ENCODE results near the gene FBXL13.
"Not testable (repeated sequence)": the region's sequence is repeated elsewhere in the genome, so short reads cannot be mapped to it uniquely, and the experiment has no call there.

The FBXL13 gene

DNA sequence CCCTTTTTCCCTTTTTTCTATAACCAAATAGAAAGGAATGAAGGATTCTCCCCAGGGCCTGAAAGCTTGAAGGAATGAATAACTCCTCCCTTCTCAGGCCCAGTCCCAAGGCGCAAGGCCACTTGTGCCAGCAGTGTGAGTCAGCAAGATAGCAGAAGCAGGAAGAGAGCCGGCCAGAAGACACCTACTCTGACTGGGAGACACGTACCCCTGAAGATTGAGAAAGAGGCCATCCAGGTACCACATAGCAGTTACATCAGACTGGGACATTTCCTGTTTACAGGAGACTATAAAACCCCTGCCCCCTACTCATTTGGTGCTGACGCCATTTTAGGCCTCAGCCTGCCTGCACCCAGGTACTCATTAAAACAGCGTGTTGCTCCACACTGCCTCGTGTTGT is 96.3 kb downstream of the FBXL13 start:
- DNase-seq = no peak

DNA sequence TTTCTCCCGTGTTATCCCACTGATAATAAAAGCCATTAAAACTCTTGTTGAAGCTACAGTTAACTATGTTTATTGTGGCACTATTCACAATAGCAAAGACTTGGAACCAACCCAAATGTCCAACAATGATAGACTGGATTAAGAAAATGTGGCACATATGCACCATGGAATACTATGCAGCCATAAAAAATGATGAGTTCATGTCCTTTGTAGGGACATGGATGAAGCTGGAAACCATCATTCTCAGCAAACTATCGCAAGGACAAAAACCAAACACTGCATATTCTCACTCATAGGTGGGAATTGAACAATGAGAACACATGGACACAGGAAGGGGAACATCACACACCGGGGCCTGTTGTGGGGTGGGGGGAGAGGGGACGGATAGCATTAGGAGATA is 97.0 kb downstream of the FBXL13 start:
- not testable (repeated sequence) for DNase-seq

- DNase-seq = no peak
These were observed 98.1 kb downstream of the FBXL13 start for GRCh38 chr7:102976493-102976892.

DNA sequence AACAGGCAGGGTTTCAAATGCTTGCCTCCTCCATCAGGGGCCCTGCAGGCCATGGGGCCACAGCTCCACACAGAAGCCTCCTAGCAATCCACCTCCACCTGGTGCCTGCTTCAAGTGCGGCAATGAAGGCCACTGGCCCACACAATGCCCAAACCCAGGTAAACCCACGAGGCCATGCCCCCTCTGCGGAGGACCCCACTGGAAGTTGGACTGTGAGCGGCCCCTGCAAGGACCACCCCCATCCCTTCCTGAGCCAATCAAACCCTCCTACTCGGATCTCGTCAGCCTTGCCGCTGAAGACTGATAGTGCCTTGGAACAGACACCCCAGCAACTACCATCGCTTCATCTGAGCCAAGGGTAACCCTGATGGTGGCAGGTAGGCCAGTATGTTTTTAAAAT is 98.7 kb downstream of the FBXL13 start:
- DNase-seq = no peak

DNA sequence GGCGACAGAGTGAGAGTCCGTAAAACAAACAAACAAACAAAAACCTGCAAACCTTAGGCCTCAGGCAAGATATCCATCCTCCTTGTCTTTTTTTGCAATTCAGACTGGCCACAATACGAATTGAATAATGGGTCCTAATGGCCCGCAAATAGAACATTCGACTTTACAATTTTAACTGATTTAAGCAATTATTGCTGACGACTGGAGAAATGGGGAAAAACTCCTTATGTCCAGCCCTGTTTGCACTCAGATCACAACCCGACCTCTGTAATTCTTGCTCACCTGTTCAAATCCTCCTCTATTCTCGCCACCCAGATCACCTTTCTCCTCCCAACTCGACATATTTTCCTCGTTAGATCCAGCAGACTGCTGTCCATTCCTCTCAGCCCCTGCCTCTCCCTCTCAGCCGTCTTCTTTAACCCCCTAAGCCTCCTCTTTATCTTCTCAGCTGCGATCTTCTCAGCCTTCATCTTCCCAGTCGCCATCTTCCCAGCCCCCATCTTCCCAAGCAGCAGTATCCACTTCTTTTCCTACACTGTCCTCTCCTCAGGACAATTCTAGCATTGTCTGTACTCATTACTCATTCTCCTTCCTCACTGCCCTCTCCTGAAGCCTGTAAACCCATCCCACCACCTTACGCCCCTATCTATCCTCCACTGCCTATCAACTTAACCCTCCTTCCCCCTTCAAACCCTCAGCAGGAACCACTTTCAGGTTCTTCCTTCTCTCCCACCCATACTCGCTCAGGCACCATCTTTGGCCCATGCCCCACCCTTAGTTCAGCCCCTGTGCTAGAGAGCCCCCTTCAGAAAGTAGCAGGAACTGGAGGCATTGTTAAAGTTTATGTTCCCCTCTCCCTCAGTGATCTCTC is 100.0 kb downstream of the FBXL13 start:
- no peak for DNase-seq

- no peak for DNase-seq
These were observed 101.3 kb downstream of the FBXL13 start for GRCh38 chr7:102973096-102973802.

DNA sequence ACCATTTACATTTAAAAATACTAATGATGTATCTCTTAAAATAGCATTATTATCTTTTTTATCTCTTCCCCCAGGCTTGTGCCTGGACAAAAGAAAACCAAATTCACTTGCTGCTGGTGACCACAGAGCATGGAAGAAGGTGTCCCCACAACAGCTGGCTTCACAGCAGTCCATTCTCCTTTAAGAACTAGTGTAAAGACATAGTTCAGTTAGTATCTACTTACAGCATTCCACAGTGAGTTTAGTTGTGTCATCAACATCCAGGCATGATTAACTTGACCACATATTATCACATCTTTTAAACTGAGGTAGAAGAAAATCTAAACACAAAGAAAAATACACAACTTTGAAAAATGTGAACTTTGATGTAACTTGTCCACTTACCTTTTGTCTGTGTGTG is 106.8 kb downstream of the FBXL13 start:
- DNase-seq = no peak

DNA sequence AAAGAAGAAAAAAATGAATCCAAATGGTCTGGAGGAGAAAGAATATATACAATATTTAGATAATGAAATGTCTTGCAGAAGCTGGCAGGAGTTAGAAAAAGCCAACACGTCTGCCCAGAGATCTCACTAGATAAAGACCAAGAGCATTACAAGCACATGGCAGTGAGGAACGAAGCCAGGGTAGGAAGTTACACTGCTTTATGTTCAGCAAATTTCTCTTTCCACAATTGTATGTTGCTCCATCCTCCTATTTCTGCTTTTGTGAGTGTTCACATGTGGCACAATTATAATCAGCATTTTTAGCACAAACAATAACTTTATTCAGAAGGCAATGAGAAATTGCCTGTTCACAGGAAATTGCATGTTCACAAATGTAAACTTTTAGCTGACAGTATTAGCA is 108.1 kb downstream of the FBXL13 start:
- DNase-seq = no peak

DNA sequence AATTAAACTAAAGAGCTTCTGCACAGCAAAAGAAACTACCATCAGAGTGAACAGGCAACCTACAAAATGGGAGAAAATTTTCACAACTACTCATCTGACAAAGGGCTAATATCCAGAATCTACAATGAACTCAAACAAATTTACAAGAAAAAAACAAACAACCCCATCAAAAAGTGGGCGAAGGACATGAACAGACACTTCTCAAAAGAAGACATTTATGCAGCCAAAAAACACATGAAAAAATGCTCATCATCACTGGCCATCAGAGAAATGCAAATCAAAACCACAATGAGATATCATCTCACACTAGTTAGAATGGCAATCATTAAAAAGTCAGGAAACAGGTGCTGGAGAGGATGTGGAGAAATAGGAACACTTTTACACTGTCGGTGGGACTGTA is 112.6 kb downstream of the FBXL13 start:
- DNase-seq = not testable (repeated sequence)

GRCh38 chr7:102958004-102958403 is 116.6 kb downstream of the FBXL13 start:
- not testable (repeated sequence) for DNase-seq

DNA sequence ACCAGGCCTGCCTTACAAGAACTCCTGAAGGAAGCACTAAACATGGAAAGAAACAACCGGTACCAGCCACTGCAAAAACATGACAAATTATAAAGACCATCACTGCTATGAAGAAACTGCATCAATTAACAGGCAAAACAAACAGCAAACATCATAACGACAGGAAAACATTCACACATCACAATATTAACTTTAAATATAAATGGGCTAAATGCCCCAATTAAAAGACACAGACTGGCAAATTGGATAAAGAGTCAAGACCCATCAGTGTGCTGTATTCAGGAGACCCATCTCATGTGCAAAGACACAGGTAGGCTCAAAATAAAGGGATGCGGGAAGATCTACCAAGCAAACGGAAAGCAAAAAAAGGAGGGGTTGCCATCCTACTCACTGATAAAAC is 120.2 kb downstream of the FBXL13 start:
- not testable (repeated sequence) for DNase-seq

DNA sequence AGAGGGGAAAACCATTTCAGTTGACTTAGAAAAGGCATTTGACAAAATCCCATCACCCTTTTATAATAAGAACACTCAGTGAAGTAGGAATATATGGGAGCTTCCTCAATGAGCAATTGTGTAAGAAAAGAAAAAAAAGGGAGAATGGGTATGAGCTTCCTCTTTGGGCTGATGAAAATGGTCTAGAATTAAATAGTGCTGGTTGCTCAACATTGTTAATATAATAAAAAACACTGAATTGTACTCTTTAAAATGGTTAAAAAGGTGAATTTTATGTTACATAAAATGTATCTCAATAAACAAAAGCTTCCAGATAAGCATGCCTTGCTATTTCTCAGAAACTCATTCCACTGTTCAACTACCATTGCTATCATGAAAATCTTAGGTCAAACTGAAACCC is 121.2 kb downstream of the FBXL13 start:
- no peak for DNase-seq

- DNase-seq = no peak
These were observed 122.8 kb downstream of the FBXL13 start for GRCh38 chr7:102951839-102952238.

DNA sequence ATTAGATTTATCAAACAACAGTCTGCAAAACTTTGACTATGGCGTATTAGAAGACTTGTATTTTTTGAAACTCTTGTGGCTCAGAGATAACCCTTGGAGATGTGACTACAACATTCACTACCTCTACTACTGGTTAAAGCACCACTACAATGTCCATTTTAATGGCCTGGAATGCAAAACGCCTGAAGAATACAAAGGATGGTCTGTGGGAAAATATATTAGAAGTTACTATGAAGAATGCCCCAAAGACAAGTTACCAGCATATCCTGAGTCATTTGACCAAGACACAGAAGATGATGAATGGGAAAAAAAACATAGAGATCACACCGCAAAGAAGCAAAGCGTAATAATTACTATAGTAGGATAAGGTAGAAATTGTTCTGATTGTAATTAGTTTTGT is 130.4 kb downstream of the FBXL13 start:
- DNase-seq = no peak

DNA sequence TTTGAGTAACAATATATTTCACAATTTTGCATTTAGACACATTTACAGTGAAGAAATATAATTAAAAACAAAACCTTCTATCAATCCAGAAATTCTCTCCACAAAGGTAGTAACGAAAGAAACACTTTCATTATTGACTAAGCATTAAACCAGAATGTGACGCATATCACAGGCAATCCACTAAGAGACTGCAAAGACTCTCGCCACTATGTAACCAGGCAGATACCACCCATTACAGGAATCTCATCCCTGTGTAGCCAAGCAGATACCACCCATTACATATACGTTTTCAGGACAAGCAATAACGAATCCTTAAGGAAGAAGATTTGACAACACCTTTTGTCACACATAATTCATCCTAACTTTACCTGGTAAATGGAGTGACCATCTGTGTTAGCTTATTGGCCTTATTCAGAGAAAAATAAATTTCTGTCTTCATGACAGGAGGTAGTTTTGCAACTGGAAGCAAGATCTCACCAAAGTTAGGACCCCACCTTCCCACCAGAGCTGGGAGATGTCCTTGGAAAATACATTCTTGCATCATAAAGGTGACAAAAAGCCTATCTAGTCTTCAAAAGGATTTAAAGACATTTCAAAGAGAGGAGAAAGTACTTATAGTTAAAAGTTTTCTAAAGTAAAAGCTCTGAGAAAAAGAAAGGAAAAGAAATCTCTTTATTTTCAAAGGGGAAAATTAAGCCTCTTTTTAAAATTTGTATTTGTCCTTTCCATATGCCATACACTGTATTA is 131.0 kb downstream of the FBXL13 start:
- no peak for DNase-seq

- DNase-seq = no peak
These were observed 131.7 kb downstream of the FBXL13 start for GRCh38 chr7:102942868-102943267.

DNA sequence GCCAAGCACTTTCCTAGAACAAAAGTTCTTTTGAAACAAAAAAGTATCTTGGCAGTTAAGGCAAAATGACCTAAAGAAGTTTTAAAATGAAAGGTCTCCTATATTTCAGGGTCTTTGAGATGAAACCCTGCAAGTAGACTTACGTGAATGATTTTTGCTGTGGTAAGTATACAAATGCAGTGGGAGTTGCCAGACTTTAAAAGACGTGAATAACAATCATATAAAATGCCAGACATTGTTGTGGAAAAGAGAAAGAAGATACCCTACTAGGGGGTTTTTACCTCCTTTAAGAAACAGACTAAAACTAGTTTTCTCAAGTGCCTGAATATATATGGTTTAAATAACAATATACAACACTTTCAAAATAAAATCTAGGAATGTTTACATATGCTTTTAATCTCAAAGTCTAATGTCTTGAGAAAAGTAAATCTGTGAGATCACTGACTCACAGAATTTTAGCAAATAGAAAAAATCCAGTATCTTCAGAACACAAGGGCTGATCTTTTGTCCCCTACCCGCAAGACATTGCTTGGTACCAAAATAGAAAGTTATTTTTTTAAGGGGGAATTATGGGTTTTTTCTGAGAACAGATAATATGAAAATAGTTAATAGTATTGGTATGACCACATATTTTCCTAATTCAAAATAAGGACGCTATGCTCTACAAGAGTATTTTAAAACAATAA is 132.3 kb downstream of the FBXL13 start:
- no peak for DNase-seq

GRCh38 chr7:102938679-102939078 is 135.9 kb downstream of the FBXL13 start:
- no peak for DNase-seq

GRCh38 chr7:102935450-102936115 is 139.0 kb downstream of the FBXL13 start:
- no peak for DNase-seq

DNA sequence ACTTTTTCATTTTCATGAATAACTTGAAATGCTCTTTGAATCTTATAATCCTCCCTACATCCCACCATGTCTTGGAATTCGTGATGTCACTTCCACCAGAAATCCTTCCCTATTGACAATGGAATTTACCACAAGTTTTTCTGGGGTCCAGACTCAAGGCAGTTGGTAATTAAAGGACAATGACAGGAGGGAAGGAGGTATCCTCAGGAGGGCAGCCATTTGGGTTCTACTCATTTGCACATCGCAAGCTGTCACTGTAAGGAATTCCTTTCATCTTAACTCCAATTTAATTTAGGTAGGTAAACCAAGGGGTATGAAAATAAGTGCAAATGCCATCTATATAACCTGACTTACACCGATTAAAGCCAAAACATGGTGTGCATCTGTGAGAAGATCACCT is 139.9 kb downstream of the FBXL13 start:
- DNase-seq = no peak

DNA sequence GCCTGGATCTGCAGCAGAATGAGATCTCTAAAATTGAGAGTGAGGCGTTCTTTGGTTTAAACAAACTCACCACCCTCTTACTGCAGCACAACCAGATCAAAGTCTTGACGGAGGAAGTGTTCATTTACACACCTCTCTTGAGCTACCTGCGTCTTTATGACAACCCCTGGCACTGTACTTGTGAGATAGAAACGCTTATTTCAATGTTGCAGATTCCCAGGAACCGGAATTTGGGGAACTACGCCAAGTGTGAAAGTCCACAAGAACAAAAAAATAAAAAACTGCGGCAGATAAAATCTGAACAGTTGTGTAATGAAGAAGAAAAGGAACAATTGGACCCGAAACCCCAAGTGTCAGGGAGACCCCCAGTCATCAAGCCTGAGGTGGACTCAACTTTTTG is 140.4 kb downstream of the FBXL13 start:
- DNase-seq = no peak

DNA sequence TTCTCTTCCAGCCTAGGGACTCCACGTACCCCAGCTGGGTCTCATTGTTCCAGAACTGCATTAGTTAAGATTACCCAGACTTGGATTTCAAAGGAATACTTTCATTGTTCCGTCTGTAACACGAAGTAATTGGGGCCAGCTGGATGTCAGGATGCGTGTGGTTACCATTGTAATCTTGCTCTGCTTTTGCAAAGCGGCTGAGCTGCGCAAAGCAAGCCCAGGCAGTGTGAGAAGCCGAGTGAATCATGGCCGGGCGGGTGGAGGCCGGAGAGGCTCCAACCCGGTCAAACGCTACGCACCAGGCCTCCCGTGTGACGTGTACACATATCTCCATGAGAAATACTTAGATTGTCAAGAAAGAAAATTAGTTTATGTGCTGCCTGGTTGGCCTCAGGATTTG is 140.8 kb downstream of the FBXL13 start:
- DNase-seq = no peak
